ENCODE measurements around the gene SLC24A3.

The SLC24A3 gene

GRCh38 chr20:19212469-19212815 is at the start of gene SLC24A3:
SLC24A3 (plus strand) TSS chr20:19212642.
- TF ChIP-seq, protein P1, sequence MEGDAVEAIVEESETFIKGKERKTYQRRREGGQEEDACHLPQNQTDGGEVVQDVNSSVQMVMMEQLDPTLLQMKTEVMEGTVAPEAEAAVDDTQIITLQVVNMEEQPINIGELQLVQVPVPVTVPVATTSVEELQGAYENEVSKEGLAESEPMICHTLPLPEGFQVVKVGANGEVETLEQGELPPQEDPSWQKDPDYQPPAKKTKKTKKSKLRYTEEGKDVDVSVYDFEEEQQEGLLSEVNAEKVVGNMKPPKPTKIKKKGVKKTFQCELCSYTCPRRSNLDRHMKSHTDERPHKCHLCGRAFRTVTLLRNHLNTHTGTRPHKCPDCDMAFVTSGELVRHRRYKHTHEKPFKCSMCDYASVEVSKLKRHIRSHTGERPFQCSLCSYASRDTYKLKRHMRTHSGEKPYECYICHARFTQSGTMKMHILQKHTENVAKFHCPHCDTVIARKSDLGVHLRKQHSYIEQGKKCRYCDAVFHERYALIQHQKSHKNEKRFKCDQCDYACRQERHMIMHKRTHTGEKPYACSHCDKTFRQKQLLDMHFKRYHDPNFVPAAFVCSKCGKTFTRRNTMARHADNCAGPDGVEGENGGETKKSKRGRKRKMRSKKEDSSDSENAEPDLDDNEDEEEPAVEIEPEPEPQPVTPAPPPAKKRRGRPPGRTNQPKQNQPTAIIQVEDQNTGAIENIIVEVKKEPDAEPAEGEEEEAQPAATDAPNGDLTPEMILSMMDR (IDR thresholded peaks at IDR 0.05) = no peak

DNA sequence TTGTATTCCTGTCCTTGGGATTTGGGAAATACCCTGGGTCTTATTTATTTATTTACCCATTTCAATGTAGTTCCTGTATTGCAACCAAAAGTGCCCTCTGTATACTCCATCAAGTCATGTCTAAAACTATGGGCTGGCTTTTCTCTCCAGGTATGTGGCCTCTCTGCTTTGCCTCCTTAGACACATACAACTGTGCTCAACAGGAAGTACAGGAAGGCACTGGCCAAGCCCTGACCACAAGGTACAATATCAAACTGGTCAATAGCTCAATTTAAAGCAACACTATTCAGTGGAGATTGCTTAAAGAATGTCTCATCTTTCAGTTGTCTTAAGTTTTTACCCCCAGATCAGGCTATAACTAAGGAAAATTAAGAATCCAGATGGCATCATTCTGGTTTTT is 42.3 kb upstream of the SLC24A3 start:
- Histone ChIP-seq H3K27me3 (no peaks in the 10 kb centered on the region), H3K36me3 (no peaks in the 10 kb centered on the region), H3K9me3 (no peaks in the 10 kb centered on the region), H3K4me3 (ENCODE audit: low read depth in 1 of 2, low read length in 1 of 2) (no peak overlapping the region), H3K27ac (no peak overlapping the region), H3K4me1 (ENCODE audit: control insufficient read depth in 1 of 2, insufficient read depth in 1 of 2, low read depth in 1 of 2, low read length in 1 of 2) (peaks cover 0 to 7% of the 10 kb centered on the region in 2 experiments)
- TF ChIP-seq, protein P1 (IDR thresholded peaks at IDR 0.05) = no peak

More at GRCh38 chr20:19212469-19212815, at the start of gene SLC24A3:
- Histone ChIP-seq H3K4me1 (ENCODE audit: control insufficient read depth in 1 of 2, insufficient read depth in 1 of 2, low read depth in 1 of 2, low read length in 1 of 2) (peaks cover 21 to 25% of the 10 kb centered on the region in 2 experiments), H3K27me3 (peaks cover 29% of the 10 kb centered on the region), H3K4me3 (ENCODE audit: low read depth in 1 of 2, low read length in 1 of 2) (peak within 1 kb of the TSS; percentile 72 to 73), H3K9me3 (no peaks in the 10 kb centered on the region), H3K27ac (peak within 1 kb of the TSS; percentile 69), H3K36me3 (no peaks in the 10 kb centered on the region)

DNA sequence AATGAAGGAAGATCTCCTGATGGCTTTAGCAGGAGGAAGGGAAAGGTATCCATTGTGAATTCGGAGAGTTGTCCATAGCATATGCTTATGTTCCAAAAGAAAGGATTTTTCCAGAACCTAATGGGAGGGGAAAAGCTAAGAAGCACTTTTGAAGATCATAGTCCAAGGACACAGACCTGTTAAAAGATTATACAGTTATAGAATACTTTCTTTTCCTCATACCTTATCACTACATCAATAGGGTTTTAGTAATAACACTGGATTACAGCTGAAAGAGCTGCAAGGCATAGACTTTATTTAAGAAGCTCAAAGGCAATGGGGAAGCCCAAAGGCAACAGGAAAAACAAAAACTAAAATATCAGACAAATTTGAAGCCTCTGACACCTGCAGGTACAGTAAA is 39.8 kb upstream of the SLC24A3 start:
- Histone ChIP-seq H3K9me3 (no peaks in the 10 kb centered on the region), H3K4me3 (ENCODE audit: low read depth in 1 of 2, low read length in 1 of 2) (no peak overlapping the region), H3K36me3 (no peaks in the 10 kb centered on the region), H3K27me3 (no peaks in the 10 kb centered on the region), H3K4me1 (ENCODE audit: control insufficient read depth in 1 of 2, insufficient read depth in 1 of 2, low read depth in 1 of 2, low read length in 1 of 2) (peaks cover 0 to 7% of the 10 kb centered on the region in 2 experiments), H3K27ac (no peak overlapping the region)
- TF ChIP-seq, protein P1 (IDR thresholded peaks at IDR 0.05) = no peak

GRCh38 chr20:19176470-19177052 is 35.9 kb upstream of the SLC24A3 start:
- Histone ChIP-seq H3K27me3 (no peaks in the 10 kb centered on the region), H3K36me3 (no peaks in the 10 kb centered on the region), H3K9me3 (no peaks in the 10 kb centered on the region), H3K4me3 (ENCODE audit: low read depth in 1 of 2, low read length in 1 of 2) (no peak overlapping the region), H3K4me1 (ENCODE audit: control insufficient read depth in 1 of 2, insufficient read depth in 1 of 2, low read depth in 1 of 2, low read length in 1 of 2) (peaks cover 0 to 7% of the 10 kb centered on the region in 2 experiments), H3K27ac (no peak overlapping the region)
- TF ChIP-seq, protein P1 (IDR thresholded peaks at IDR 0.05) = no peak

DNA sequence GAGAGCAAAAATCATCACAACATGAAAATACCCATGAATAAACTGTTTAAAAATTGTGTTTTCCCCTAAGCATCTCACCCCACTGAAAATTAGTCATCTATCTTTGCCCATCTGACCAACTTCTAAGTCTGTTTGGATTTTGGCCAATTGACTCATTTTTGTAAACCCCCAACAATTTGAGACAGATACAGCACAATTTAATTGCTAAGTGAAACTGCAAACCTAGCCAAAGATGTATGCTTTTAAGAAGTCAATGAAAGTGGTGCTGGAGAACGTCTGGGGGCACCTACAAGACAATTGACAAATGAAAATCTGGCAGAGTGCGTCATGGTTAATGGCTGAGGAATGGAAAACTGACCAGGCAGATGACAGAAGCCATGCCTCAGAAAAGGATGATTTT is 30.9 kb upstream of the SLC24A3 start:
- H3K4me1 ChIP-seq (ENCODE audit: control insufficient read depth in 1 of 2, insufficient read depth in 1 of 2, low read depth in 1 of 2, low read length in 1 of 2) = no peaks in the 10 kb centered on the region
- H3K36me3 ChIP-seq = no peaks in the 10 kb centered on the region
- H3K27ac ChIP-seq = no peak overlapping the region
- TF ChIP-seq, protein P1 (IDR thresholded peaks at IDR 0.05) = no peak
- H3K27me3 ChIP-seq = no peaks in the 10 kb centered on the region
- H3K9me3 ChIP-seq = no peaks in the 10 kb centered on the region
- no peak overlapping the region for H3K4me3 ChIP-seq (ENCODE audit: low read depth in 1 of 2, low read length in 1 of 2)
